Measurements from ENCODE around the gene DIAPH3. TPM values are rescaled to one million over a fixed set of nuclear protein-coding genes. Genes with fewer than 3 reads are reported as not detected.

Gene DIAPH3
- total RNA-seq, 2 experiments from 2014 or later, result 0.08 to 0.11 TPM

GRCh38 chr13:59750860-59751259, 412.9 kb downstream of the DIAPH3 start:
- TF ChIP-seq CTCF (IDR thresholded peaks at IDR 0.05), result no peak
- Mint-ChIP-seq H3K36me3 (ENCODE audit: low read depth) (no peaks in the 10 kb centered on the region), H3K4me3 (no peak overlapping the region), H3K4me1 (ENCODE audit: low read depth) (no peaks in the 10 kb centered on the region), H3K27me3 (no peaks in the 10 kb centered on the region), H3K9me3 (no peaks in the 10 kb centered on the region), H3K27ac (no peak overlapping the region)
- ATAC-seq (ENCODE audit: poor library complexity) (no peak), DNase-seq (no peak)
- H3K9me3 ChIP-seq (ENCODE audit: control insufficient read depth in 1 of 2, insufficient read depth in 1 of 2, low read length in 2 of 2), result no peaks in the 10 kb centered on the region
- no peaks in the 10 kb centered on the region for H3K27me3 ChIP-seq (ENCODE audit: control insufficient read depth in 1 of 2, insufficient read depth in 2 of 2, low read length in 2 of 2)
- H3K4me3 ChIP-seq (ENCODE audit: low read length), result no peak overlapping the region
- intact Hi-C loops (cut with DNase I, micrococcal nuclease), result no loop called here
- no peaks in the 10 kb centered on the region for H3K4me1 ChIP-seq (ENCODE audit: insufficient read depth, low read length)
- POLR2A ChIA-PET, result no interaction called here
- no peak overlapping the region for H3K27ac ChIP-seq (ENCODE audit: low read depth in 1 of 2, low read length in 2 of 2)
- CTCF ChIA-PET, result no interaction called here
- H3K36me3 ChIP-seq (ENCODE audit: insufficient read depth, low read length), result no peaks in the 10 kb centered on the region

GRCh38 chr13:59748046-59748445, 415.7 kb downstream of the DIAPH3 start:
- intact Hi-C loops (cut with DNase I, micrococcal nuclease), result no loop called here

GRCh38 chr13:59747529-59747928, 416.2 kb downstream of the DIAPH3 start:
- no peak for ATAC-seq (ENCODE audit: poor library complexity)
- H3K9me3 Mint-ChIP-seq, result no peaks in the 10 kb centered on the region
- intact Hi-C loops (cut with DNase I, micrococcal nuclease), result no loop called here
- no peak for TF ChIP-seq CTCF (IDR thresholded peaks at IDR 0.05)
- H3K27me3 Mint-ChIP-seq, result no peaks in the 10 kb centered on the region
- ChIA-PET POLR2A (no interaction called here), CTCF (no interaction called here)
- Histone ChIP-seq H3K4me3 (ENCODE audit: low read length) (no peak overlapping the region), H3K9me3 (ENCODE audit: control insufficient read depth in 1 of 2, insufficient read depth in 1 of 2, low read length in 2 of 2) (no peaks in the 10 kb centered on the region), H3K27me3 (ENCODE audit: control insufficient read depth in 1 of 2, insufficient read depth in 2 of 2, low read length in 2 of 2) (no peaks in the 10 kb centered on the region), H3K4me1 (ENCODE audit: insufficient read depth, low read length) (no peaks in the 10 kb centered on the region), H3K36me3 (ENCODE audit: insufficient read depth, low read length) (no peaks in the 10 kb centered on the region), H3K27ac (ENCODE audit: low read depth in 1 of 2, low read length in 2 of 2) (no peak overlapping the region)
- no peaks in the 10 kb centered on the region for H3K4me1 Mint-ChIP-seq (ENCODE audit: low read depth)
- H3K27ac Mint-ChIP-seq, result no peak overlapping the region
- peak in 1 of 14 experiments; percentile 7 for DNase-seq
- H3K36me3 Mint-ChIP-seq (ENCODE audit: low read depth), result no peaks in the 10 kb centered on the region
- no peak overlapping the region for H3K4me3 Mint-ChIP-seq

More at GRCh38 chr13:59748046-59748445, 415.7 kb downstream of the DIAPH3 start:
- no peaks in the 10 kb centered on the region for H3K9me3 ChIP-seq (ENCODE audit: control insufficient read depth in 1 of 2, insufficient read depth in 1 of 2, low read length in 2 of 2)
- H3K36me3 ChIP-seq (ENCODE audit: insufficient read depth, low read length), result no peaks in the 10 kb centered on the region
- no peaks in the 10 kb centered on the region for H3K27me3 ChIP-seq (ENCODE audit: control insufficient read depth in 1 of 2, insufficient read depth in 2 of 2, low read length in 2 of 2)
- Mint-ChIP-seq H3K36me3 (ENCODE audit: low read depth) (no peaks in the 10 kb centered on the region), H3K27me3 (no peaks in the 10 kb centered on the region), H3K27ac (no peak overlapping the region), H3K9me3 (no peaks in the 10 kb centered on the region), H3K4me3 (no peak overlapping the region), H3K4me1 (ENCODE audit: low read depth) (no peaks in the 10 kb centered on the region)
- POLR2A ChIA-PET, result no interaction called here
- no peak overlapping the region for H3K27ac ChIP-seq (ENCODE audit: low read depth in 1 of 2, low read length in 2 of 2)
- no peaks in the 10 kb centered on the region for H3K4me1 ChIP-seq (ENCODE audit: insufficient read depth, low read length)
- no peak for TF ChIP-seq CTCF (IDR thresholded peaks at IDR 0.05)
- CTCF ChIA-PET, result no interaction called here
- DNase-seq (no peak), ATAC-seq (ENCODE audit: poor library complexity) (no peak)
- no peak overlapping the region for H3K4me3 ChIP-seq (ENCODE audit: low read length)

Measured in CD4-positive, alpha-beta T cell (primary cell).